HG03457 (cell line): ENCODE measurements around the gene ZNF43.
"Not testable (repeated sequence)": the region's sequence is repeated elsewhere in the genome, so short reads cannot be mapped to it uniquely, and the experiment has no call there.

Source experiments
- ATAC-seq: cut with Tn5 transposase; IDR thresholded peaks from one replicate; pipeline ENCODE4 v1.9.1; 2021; ENCODE audit warnings: moderate number of reproducible peaks; ENCODE audit not compliant: unreplicated experiment

ZNF43 gene

DNA sequence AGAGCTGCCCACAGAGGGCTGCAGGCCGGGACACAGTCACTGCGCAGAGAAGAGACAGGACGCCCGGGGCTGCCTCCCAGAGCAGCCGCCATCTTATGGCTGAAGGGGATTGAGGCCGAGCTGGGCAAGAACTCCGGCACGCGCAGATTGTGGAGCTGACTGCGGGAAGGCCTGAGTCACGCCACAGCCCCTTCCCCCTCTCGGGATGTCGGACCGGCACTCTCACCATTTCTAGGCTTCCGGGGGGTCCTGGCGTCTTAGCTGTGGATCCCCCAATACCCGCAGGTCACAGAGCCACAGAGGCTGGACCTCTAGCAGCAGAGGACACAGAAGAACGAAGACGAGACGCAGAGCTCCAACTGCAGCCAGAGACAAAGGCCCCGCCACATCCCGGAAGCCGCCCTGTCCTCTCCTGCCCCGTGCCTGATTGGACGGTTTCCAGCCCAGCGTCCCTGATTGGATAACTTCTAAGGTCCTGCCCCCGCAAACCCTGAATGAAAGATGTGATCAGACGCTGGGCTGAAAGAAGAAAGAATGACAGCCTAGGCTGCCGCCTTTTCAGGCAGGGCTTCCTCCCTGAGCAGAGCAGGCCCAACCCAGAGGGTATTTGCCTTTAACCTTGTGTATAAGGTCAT lies at the start of gene ZNF43:
Gene ZNF43, minus strand, starts transcription at position 373 of the 635 bp plus-strand sequence. Its CDS starts 144 bp downstream, at position 229.
- ATAC-seq, result peak; percentile 96

DNA sequence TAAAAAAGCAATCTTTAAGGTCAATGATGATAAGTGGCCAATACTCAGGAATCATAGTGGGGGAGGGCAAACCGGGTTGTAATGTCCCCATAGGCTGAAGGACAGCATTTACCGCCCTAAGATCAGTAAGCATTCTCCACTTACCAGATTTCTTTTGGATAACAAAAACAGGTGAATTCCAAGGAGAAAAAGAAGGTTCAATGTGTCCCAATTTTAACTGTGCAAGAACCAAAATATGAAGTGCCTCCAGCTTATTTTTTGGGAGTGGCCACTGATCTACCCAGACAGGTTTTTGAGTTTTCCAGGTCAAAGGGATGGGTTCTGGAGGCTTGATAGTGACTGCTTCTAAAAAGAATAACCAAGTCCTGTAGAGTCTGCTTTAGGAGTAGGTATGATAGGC lies 49.5 kb upstream of the ZNF43 start:
- ATAC-seq, result not testable (repeated sequence)

DNA sequence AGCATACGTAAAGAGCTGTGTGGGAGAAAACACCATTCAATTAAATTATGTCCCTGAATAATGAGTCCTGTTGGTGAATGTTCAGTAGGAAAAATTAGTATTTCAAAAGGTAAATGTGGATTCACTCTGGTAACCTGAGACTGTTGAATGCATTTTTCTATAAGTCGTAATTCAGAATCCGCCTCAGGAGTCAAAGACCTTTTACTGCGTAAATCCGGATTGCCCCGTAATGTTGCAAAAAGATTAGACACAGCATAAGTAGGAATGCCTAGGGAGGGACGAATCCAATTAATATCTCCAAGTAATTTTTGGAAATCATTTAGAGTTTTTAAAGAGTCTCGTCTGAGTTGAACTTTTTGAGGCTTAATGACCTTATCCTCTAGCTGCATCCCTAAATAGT lies 48.8 kb upstream of the ZNF43 start:
- ATAC-seq, result not testable (repeated sequence)

DNA sequence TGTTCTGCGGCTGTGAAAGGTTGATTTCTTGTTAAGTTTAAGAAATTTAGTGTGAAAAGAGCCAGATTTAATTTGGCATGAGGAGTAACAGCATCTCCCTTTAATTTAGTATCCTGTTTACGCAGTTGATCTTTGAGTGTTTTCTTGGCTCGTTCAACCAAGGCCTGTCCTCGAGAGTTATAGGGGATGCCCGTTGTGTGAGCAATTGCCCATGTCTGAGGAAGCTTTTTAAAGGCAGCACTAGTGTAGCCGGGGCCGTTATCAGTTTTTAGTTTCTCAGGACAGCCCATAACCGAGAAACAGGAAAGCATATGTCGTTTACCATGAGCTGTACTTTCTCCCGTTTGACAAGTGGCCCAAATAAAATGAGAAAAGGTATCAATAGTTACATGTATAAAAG lies 47.5 kb upstream of the ZNF43 start:
- ATAC-seq, result no peak

DNA sequence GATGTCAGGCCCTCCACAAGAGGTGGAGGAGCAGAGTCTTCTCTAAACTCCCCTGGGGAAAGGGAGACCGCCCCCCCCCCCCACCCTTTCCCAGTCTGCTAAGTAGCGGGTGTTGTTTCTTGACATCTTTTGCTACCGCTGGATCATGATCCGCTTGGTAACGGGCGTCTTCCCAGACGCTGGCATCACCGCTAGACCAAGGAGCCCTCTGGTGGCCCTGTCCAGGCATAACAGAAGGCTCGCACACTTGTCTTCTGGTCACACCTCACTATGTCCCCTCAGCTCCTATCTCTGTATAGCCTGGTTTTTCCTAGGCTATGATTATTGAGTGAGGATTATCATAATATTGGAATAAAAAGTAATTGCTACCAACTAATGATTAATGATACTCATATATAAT lies 44.8 kb upstream of the ZNF43 start:
- not testable (repeated sequence) for ATAC-seq

DNA sequence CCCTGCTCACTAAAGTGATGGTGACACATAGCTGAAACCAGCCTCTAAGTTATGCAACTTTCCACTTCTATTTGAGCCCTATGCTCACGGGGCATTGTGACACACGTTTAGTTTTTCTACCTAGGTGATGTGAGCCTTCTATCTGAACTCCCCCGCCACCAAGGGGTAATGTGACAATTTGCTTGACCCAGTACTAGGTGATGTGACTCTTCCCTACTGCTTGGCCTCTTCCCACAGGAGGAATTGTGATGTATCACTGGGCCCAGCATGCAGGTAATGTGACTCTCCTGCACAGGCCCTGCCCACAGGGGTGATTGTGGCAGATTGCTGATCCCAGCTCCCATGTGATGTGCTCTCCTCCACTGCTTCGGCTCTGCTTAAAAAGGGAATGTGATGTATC lies 42.7 kb upstream of the ZNF43 start:
- no peak for ATAC-seq

DNA sequence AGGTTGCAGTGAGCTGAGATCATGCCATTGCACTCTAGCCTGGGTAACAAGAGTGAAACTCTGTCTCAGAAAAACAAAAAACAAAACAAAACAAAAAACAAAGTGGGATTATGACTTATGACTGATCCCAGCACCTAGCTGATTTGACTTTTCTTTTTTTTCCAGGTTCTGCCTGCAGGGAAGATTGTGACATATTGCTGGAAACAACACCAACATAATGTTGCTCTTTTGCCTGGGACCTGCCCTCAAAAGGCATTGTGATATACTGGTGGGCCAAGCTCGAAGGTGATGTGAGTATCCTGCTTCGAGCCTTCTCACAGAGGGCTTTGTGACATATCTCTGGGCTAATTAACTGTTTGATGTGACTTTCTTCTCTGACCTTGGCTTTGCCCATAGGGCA lies 42.0 kb upstream of the ZNF43 start:
- ATAC-seq, result no peak

DNA sequence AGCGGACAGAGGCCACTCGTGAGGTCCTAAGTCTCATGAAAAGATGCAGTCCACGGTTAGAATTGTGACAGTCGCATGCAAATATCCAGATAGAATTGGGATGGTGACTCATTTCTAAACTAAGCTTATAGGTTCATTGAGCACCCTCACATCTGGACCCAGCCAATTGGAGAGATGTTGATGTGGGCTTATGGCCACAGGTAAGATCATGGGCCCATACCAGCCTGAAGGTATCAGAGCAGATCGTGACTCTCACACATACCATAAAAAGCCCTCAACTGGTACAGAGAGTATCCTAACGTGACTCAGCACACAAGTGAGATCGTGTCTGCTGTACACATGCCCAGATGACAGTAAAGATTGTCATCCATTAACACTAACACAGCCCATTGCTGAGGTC lies 40.6 kb upstream of the ZNF43 start:
- ATAC-seq, result not testable (repeated sequence)

DNA sequence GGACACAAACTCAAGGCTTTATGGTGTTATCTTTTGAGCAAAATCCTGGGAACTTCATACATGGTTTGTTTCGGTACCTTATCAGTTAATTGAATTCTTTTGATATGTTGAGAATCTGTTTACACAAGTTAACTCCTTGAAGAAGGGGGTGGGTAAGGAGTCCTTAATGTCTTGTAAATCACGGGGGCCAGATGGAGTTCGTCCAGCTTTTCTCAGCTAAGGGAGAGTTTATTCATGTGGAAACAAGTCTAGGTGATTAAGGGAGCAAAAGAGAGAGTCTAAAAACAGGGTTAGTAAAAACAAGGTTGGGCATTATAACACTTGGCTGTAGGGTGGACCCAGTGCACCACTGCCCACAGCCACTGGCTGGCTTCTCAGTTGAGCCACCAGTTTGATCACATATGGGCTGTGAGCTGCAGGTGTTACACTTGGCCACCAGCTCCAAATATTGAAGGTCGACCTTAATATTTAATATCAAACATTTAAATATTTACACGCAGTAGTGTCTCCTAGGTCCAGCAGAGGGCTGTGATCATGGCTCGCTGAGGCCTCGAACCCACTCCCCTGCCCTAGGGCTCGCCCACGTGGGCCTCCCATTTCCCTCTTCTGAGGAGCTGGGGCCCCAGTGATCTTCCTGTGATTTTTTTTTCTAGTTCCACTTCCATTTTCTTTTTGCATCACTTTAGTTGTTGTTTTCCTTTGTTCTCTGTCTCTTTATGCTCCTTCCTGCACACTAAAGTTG lies 21.0 kb upstream of the ZNF43 start:
- no peak for ATAC-seq

DNA sequence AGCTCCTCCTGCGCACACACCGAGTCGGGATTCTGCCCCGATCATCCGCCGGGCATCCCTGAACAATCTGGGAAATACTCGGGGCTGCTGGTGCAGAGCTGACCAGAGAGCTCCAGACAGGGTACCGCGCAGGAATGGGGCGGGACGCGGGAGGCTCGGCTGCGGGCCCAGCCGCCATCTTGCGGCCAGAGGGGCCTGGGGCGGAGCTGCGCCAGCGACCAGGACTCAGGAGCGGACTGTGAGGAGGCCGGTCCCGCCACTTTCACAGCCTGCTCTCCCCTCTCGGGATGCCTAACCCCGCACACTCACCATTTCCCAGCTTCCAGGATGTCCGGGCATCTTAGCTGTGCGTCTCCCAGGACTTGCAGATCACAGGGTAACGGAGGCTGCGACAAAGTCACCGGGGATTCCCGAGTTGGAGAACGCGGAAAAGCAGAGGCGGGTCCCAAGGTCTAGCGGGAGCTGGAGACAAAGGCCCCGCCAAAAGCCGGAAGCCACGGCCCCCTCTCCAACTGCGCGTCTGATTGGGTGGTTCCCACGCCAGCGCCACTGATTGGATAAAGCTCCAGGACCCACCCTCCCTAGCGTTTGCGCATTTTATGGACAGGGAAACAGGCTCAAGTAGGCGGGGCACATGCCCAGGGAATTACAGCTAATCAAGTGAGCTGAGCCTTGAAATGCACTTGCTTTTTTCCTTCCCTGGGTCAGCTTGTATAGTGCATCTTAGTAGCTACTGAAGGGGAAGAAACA lies 15.8 kb upstream of the ZNF43 start:
- ATAC-seq, result peak; percentile 87

DNA sequence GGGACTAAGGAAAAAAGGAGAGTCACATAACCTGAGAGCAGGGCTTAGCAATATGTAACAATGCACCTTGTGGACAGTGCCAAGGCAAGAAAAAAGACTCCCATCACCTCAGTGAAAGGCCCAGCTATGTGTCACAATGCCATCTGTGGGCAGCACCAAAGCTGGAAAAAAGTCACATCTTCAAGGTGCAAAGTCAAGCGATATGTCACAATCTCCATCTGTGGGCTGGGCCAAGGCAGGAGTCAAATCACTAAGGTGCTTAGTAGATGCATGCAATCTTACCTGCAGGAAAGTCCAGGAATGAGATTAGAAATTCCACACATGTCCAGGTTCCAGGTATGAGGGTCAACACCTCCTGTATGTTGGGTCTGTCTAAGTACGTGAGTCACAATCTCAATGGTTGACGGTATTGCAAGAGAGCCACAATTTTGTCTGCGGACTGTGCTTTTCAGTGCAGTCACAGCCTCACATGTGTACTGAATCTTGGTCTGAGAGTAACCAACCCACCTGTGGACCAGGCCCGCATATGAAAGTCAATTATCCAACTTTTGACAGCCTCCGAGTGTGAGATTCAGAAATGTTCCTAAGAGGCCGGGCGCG lies 14.8 kb upstream of the ZNF43 start:
- no peak for ATAC-seq

DNA sequence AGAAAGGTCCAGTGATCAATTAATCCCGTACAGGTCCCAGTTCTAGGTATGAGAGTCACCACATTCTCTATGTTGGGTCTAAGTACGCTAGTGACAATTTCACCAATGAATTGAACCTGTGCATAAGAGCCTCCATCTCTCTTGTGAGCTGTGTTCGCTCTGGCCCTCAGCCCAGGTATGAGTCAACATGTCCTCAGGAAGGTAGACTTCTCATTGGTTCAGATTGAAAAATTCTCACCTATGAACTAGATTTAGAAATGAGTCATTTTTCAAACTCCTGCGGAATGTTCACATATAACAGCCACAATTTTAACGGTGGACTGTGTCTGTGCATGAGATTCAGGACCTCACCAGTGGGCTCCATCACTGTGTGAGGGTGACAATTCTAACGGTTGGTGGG lies 12.7 kb upstream of the ZNF43 start:
- no peak for ATAC-seq

DNA sequence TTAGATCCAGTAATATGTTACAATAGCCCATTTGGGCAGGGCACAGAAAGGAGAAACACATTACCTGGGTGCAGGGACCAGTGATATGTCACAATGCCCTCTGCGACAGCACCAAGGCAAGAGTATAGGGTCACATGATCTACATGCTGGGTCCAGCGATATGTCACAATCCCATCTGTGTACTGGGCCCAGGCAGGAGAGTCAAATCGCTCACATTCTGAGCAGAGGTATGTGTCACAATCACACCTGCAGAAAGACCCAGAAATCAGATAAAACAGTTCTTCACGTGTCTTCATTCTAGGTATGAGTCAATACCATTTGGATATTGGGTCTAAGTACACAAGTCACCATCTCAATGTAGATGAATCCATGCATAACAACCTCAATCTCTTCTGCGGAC lies 7.1 kb upstream of the ZNF43 start:
- ATAC-seq, result no peak

DNA sequence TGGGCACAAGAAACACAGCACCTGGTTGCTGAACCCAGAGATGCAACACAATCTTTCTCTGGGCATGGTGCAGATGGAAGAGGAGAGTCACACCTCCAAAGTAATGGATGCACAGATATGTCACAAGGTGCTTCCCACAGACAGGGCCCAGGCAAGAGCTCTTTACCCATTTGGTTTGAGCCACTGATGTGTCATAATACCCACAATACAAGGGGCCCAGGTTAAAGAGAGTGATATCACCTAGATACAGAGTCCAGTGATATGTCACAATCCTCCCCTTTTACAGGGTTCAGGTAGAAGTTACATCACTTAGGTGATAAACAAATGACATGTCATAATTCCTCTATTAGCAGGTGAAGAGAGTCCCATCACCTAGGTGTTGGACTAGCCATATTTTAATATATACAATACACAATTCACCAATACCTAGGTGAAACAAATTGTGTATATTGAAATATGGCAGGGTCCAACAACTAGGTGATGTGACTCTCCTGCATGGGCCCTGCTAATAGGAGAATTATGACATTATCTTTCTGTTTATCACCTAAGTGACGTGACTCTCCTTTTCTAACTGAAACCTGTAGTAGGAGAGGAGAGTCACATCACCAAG lies 5.6 kb upstream of the ZNF43 start:
- no peak for ATAC-seq

DNA sequence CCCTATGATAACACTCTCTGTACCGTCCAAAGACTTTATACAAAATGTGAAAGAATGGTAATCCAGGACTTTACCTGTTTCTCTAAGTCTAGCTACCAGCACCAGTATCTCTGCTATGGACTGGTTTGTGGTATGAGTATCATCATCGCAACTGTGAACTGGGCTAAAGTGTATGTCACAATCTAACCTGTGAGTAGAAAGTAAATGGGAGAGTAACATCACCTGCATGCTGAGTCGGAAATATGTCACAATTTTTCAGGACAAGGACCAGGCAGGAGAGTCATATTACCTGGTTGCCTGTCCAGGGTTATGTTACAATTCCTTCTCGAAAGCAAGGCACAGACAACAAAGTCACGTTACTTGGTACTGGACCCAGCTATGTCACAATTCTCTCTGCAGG lies 5.1 kb upstream of the ZNF43 start:
- ATAC-seq, result no peak

DNA sequence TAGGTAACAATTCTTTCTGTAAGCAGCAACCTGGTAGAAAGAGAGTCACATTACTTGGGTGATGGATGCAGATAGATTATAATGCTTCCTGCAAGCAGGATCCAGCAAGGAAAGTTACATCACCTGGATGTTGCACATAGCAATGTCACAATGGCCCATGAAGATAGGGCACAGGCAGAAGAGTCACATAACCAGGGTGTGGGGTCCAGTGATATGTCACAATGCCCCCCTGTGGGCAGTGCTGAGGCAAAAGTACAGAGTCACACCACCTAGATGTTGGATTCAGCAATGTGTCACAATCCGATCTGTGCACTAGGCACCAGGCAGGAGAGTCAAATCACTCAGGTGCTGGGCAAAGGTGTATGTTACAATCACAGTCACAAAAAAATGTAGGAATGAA lies 4.0 kb upstream of the ZNF43 start:
- ATAC-seq, result no peak

DNA sequence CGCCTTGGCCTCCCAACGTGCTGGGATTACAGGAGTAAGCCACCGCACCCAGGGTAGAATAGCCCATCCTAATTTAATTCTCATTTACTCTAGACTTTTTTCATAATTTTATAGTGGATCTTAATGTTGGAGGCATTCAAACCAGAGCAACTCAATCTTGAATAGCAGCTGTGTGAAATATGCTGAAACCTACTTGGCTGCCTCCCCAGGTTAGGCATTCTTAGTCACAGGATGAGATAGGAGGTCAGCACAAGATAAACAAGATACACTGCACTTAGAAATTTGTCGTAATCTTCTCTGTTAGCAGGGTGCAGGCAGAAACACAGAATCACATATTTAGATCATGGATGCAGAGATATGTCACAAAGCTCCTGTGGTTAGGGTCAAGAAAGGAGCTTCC lies 2.7 kb upstream of the ZNF43 start:
- no peak for ATAC-seq

DNA sequence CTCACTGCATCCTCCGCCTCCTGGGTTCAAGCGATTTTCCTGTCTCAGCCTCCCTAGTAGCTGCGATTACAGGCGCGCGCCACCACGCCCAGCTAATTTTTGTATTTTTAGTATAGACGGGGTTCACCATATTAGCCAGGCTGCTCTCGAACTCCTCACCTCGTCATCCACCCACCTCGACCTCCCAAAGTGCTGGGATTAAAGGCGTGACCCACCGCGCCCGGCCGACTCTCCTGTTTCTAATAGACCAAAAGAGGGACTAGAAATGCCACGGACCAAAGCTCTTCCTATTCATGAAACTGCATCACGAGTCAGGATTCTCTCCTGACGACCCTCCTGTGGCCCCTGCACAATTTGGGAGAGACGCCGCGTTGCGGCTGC lies 563 bp downstream of the ZNF43 start:
- ATAC-seq, result no peak

DNA sequence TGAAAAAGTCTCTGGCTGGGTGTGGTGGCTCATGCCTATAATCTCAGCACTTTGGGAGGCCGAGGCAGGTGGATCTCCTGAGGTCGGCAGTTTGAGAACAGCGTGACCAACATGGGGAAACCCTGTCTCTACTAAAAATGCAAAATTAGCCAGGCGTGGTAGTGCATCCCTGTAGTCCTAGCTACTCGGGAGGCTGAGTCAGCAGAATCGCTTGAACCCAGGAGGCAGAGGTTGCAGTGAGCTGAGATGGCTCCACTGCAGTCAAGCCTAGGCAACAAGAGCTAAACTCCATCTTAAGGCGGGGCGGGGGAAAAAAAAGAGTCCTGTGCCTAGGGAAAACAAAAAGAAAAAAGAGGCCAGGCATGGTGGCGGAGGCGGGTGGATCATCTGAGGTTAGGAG lies 2.2 kb downstream of the ZNF43 start:
- ATAC-seq, result no peak

DNA sequence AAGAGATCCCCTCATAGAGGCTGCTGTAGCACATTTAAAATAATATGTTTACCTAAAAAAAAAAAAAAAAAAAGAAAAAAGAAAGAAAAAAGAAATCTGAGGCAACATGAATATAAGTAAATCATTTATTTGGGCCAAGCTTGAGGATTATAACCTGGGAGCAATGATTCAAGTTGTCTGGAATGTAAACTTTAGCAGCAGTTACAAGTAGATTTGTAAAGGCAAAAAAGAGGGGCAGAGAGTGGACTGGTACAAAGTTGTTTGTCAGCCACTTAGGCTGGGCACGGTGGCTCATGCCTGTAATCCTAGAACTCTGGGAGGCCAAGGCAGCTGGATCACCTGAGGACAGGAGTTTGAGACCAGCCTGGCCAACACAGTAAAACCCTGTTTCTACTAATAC lies 11.3 kb downstream of the ZNF43 start:
- ATAC-seq, result no peak

DNA sequence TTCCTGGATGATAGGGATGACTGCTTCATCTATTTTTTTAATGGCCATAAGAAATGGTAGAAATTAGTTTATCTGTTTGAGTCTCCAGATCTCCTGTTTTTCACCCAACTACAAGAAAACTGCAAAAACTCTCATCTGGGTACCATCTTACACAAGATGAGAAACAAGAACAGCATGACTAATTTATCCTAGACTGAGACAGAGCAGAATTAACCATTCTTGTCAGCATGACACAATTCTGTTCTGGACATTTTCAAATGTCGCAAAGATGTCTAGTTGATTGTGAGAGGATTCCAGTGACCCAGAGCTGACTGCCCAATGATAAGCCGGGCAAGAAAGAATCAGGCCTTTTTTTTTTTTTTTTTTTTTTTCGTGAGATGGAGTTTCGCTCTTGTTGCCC lies 12.8 kb downstream of the ZNF43 start:
- no peak for ATAC-seq
